Heart left ventricle (tissue), 13 donors: ENCODE measurements around the gene CETN1.

ENCODE experiments used
- POLR2A ChIP-seq, 2 donors: fragments of 450-650 bp; IDR thresholded peaks; one replicate each; pipeline ENCODE4 v1.6.1; 2017; ENCODE audit warnings: antibody characterized with exemption in 2 of 2, mild to moderate bottlenecking in 2 of 2, moderate library complexity in 2 of 2
- TF ChIP-seq, protein P1 (sequence below), 12 donors: fragments of 200-600 bp; sonication (generic) in 4 of 12; IDR thresholded peaks; one replicate each; pipeline versions ENCODE4 v1.5.0 to v1.8.0; 2018 to 2022; ENCODE audit warnings: antibody characterized with exemption in 12 of 12, mild to moderate bottlenecking in 5 of 12
- donor health status: ischemic (EF 13 %, LVEDD 7.1; RV severe dilation, severe dysfunction).
- donor health status: DM: no; HTN: yes; CAD: no.
- donor health status: DM: no; HTN: no; CAD: no.
- donor health status: ischemic (EF 25% LVEDD 6.9; RV normal size, moderate dysfunction).
- donor health status: ischemic (EF 25% LVEDD 5.7; RV mildly dilated, moderate dysfunction).
- donor health status: ischemic (EF 35%, LVEDD 5.7; RV mildly dilated, moderate dysfunction).
- donor health status: nonischemic (EF 11% LVEDD 7.7; RV severe dilation, severe dysfunction).
- donor health status: DM: yes; HTN: yes; CAD: no.
- donor health status: PGD.
- donor health status: ischemic (EF 29% LVEDD 5.4; RV normal size, mild dysfunction).
- donor health status: nonischemic (EF 23%, LVEDD 6.1; RV moderate dilation, normal function).

GRCh38 chr18:555705-556457 is 24.3 kb upstream of the CETN1 start:
- TF ChIP-seq POLR2A (IDR thresholded peaks at IDR 0.05), result no peak
- TF ChIP-seq, protein P1, sequence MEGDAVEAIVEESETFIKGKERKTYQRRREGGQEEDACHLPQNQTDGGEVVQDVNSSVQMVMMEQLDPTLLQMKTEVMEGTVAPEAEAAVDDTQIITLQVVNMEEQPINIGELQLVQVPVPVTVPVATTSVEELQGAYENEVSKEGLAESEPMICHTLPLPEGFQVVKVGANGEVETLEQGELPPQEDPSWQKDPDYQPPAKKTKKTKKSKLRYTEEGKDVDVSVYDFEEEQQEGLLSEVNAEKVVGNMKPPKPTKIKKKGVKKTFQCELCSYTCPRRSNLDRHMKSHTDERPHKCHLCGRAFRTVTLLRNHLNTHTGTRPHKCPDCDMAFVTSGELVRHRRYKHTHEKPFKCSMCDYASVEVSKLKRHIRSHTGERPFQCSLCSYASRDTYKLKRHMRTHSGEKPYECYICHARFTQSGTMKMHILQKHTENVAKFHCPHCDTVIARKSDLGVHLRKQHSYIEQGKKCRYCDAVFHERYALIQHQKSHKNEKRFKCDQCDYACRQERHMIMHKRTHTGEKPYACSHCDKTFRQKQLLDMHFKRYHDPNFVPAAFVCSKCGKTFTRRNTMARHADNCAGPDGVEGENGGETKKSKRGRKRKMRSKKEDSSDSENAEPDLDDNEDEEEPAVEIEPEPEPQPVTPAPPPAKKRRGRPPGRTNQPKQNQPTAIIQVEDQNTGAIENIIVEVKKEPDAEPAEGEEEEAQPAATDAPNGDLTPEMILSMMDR (IDR thresholded peaks at IDR 0.05), result no peak
